Activated CD4-positive, CD25-positive, alpha-beta regulatory T cell (primary cell): ENCODE results near the gene TLE7.
A peak's percentile ranks its signal among the peaks of the same experiment; 100 is the strongest.

Source experiments
- DNase-seq, 4 experiments: peaks; one replicate each; lab custom pipeline; 2025; lab: John Stamatoyannopoulos, UW

TLE7 gene

GRCh38 chr16:71448274-71448866, 6.5 kb upstream of the TLE7 start:
- no peak for DNase-seq

- DNase-seq = no peak
Measured at GRCh38 chr16:71443714-71444113, 1.9 kb upstream of the TLE7 start.

GRCh38 chr16:71441348-71442050, 355 bp downstream of the TLE7 start:
- peak in 1 of 4 experiments; percentile 3 for DNase-seq

- no peak for DNase-seq
Measured at GRCh38 chr16:71440669-71441347, 1.0 kb downstream of the TLE7 start.

GRCh38 chr16:71439523-71439922, 2.3 kb downstream of the TLE7 start:
- no peak for DNase-seq

GRCh38 chr16:71436473-71436872, 5.4 kb downstream of the TLE7 start:
- DNase-seq = no peak

GRCh38 chr16:71432906-71433305, 8.9 kb downstream of the TLE7 start:
- DNase-seq = no peak

GRCh38 chr16:71431991-71432390, 9.9 kb downstream of the TLE7 start:
- no peak for DNase-seq

GRCh38 chr16:71431176-71431575, 10.7 kb downstream of the TLE7 start:
- no peak for DNase-seq

- no peak for DNase-seq
Measured at GRCh38 chr16:71430744-71431143, 11.1 kb downstream of the TLE7 start.

GRCh38 chr16:71429581-71429980, 12.3 kb downstream of the TLE7 start:
- no peak for DNase-seq

- DNase-seq = no peak
Measured at GRCh38 chr16:71428883-71429282, 13.0 kb downstream of the TLE7 start.

- DNase-seq = no peak
Measured at GRCh38 chr16:71428385-71428784, 13.5 kb downstream of the TLE7 start.

- no peak for DNase-seq
Measured at GRCh38 chr16:71426880-71427615, 14.8 kb downstream of the TLE7 start.

GRCh38 chr16:71426069-71426879, 15.6 kb downstream of the TLE7 start:
- DNase-seq = no peak

GRCh38 chr16:71425746-71426068, 16.1 kb downstream of the TLE7 start:
- DNase-seq = no peak

GRCh38 chr16:71424626-71425025, 17.2 kb downstream of the TLE7 start:
- DNase-seq = no peak

- DNase-seq = no peak
Measured at GRCh38 chr16:71423865-71424264, 18.0 kb downstream of the TLE7 start.

- DNase-seq = no peak
Measured at GRCh38 chr16:71423016-71423415, 18.8 kb downstream of the TLE7 start.

- peak in 1 of 4 experiments; percentile 6 for DNase-seq
Measured at GRCh38 chr16:71421911-71422310, 19.9 kb downstream of the TLE7 start.

- DNase-seq = no peak
Measured at GRCh38 chr16:71414038-71414437, 27.8 kb downstream of the TLE7 start.

- DNase-seq = no peak
Measured at GRCh38 chr16:71413341-71413740, 28.5 kb downstream of the TLE7 start.
